RWPE1 (cell line): ENCODE data around the gene CARHSP1.

ENCODE experiments used
- CTCF ChIA-PET: fragments of 350-600 bp; sonication (Branson Sonifier 250); formaldehyde crosslinking; extraction: SDS; loops from one replicate; lab custom pipeline; 2021; lab: Yijun Ruan, JAX
- POLR2A ChIA-PET: fragments of 400-600 bp; formaldehyde crosslinking; extraction: SDS; loops from one replicate; lab custom pipeline; 2020; ENCODE audit warnings: antibody characterized with exemption; ENCODE audit not compliant: low non-redundant PET; lab: Yijun Ruan, JAX
- DNase-seq: peaks from one replicate; pipeline ENCODE4 v3.0.0; 2012; ENCODE audit warnings: low spot score
- H3K27ac ChIP-seq: fragments of 450-650 bp; 2 replicates; pipeline ENCODE4 v1.5.1; 2017
- CTCF ChIP-seq: fragments of 450-650 bp; conservative IDR thresholded peaks from 2 replicates; pipeline ENCODE4 v1.5.1; 2017; ENCODE audit warnings: low read depth, mild to moderate bottlenecking

CARHSP1 gene

DNA sequence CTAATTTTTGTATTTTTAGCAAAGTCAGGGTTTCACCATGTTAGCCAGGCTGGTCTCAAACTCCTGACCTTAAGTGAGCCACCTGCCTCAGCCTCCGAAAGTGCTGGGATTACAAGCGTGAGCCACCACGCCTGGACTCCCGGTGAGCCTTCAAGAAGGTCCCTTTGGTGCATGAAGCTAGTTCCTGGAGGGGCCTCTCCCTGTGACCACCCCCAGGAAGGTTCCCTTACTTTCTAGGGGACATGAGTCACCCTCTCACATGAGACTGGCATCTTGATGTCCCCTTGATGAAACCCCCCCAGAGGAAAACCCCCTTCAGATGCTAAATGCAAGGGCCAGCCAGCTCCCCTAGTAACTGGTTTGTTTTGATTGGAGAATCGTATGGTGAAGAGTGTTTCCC is 12.8 kb downstream of the CARHSP1 start:
- no peak for TF ChIP-seq CTCF
- peak overlapping the region; percentile 96 for H3K27ac ChIP-seq
- CTCF ChIA-PET: interaction anchor here (0.8 kb wide), 1 partner anchor 104 kb away, joined by 4 read pairs; no protein-coding TSS in a partner anchor
- POLR2A ChIA-PET: no interaction called here
- DNase-seq: no peak

DNA sequence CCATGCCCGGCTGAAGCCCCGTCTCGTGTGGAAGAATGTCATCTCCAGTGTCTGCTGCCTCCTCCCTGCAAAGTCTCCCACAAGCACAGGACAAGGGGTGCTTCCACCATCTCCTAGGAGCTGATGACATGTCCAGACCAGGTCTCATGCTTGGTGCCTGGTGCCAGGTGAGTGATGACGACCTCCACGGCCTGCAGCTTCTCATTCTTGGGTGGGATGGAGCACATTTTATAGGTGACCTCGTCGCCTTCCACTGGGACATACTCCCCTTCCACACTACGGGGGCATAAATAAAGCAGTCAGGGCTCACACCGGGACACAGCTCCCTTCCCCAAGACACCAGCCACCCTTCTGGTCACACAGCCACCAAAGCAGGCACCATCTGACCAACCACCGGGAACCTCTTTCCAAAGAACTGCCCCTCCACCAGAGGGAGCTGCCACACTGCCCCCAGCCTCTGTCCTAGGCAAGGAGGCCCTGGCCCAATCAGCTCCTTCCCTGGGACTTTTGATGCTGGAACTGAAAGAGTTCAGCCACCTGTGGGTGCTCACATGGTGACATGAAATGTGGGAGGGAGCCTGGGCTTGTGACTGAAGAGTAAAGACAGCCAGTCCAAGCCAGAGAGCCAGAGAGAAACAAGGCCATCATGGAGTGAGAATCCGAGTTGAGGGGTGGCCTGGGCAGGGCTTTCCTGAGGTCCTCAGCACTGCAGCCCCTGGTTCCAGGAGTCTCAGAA is 13.6 kb downstream of the CARHSP1 start:
- no peak for TF ChIP-seq CTCF
- DNase-seq: no peak
- ChIA-PET POLR2A (interaction anchor here (1.2 kb wide), 1 partner anchor 9 kb away, joined by 3 read pairs; no protein-coding TSS in a partner anchor), CTCF (interaction anchor here (0.6 to 1.7 kb wide), 3 partner anchors 13 to 104 kb away, joined by 3 to 7 read pairs (median 4); no protein-coding TSS in a partner anchor)
- peak overlapping the region; percentile 96 for H3K27ac ChIP-seq

- ChIA-PET CTCF (interaction anchor here (0.6 to 1.7 kb wide), 4 partner anchors 14 to 1737 kb away, joined by 3 to 7 read pairs (median 3); no protein-coding TSS in a partner anchor), POLR2A (interaction anchor here (1.2 kb wide), 1 partner anchor 9 kb away, joined by 3 read pairs; no protein-coding TSS in a partner anchor)
- no peak for DNase-seq
- no peak for TF ChIP-seq CTCF
- H3K27ac ChIP-seq: peak overlapping the region; percentile 96
Measured at GRCh38 chr16:8854298-8854948, 14.4 kb downstream of the CARHSP1 start.

GRCh38 chr16:8853611-8854010 is 15.2 kb downstream of the CARHSP1 start:
- TF ChIP-seq CTCF: no peak
- CTCF ChIA-PET: interaction anchor here (0.7 to 1.7 kb wide), 2 partner anchors 8 to 27 kb away, joined by 3 to 7 read pairs; no protein-coding TSS in a partner anchor

DNA sequence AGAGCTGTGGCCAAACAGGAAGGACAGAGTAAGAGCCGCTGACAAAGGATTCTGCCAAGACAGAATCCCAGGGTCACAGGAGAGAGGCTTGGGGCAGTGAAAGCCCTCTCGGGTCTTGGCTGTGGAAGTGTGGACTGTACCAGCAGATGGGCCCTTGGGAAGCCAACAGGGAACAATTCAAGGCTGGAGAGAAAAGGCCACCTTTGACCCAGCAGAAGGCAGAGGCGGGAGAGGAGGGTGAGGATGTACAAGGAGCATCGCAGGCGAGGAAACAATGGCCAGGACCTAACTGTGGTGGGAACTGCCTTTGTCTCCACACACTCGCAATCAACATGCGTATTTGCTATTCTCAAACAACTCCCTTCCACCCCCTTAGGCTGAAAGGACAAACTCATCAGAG is 15.7 kb downstream of the CARHSP1 start:
- no peak for DNase-seq
- CTCF ChIA-PET: interaction anchor here (0.7 to 0.8 kb wide), 2 partner anchors 9 to 27 kb away, joined by 3 read pairs; no protein-coding TSS in a partner anchor
- POLR2A ChIA-PET: no interaction called here
- TF ChIP-seq CTCF: no peak
- H3K27ac ChIP-seq: peak overlapping the region; percentile 96

More at GRCh38 chr16:8853611-8854010, 15.2 kb downstream of the CARHSP1 start:
- POLR2A ChIA-PET: no interaction called here
- H3K27ac ChIP-seq: peak overlapping the region; percentile 96
- DNase-seq: no peak

GRCh38 chr16:8852534-8852933 is 16.3 kb downstream of the CARHSP1 start:
- ChIA-PET POLR2A (no interaction called here), CTCF (interaction anchor here (0.8 kb wide), 1 partner anchor 28 kb away, joined by 3 read pairs; no protein-coding TSS in a partner anchor)
- no peak for DNase-seq
- peak overlapping the region; percentile 96 for H3K27ac ChIP-seq
- no peak for TF ChIP-seq CTCF
